HUES64 (cell line): Measurements from ENCODE around the gene RUNDC3A.
"Not testable (repeated sequence)": the region's sequence is repeated elsewhere in the genome, so short reads cannot be mapped to it uniquely, and the experiment has no call there.

Source experiments
- H3K27ac ChIP-seq: 2 replicates; pipeline ENCODE4 v1.7.0; 2013; ENCODE audit warnings: low read depth, low read length, inconsistent platforms
- H3K27me3 ChIP-seq: 2 replicates; pipeline ENCODE4 v1.6.1; 2013; ENCODE audit warnings: mild to moderate bottlenecking, low read length; ENCODE audit not compliant: insufficient read depth
- H3K36me3 ChIP-seq: 2 replicates; pipeline ENCODE4 v1.6.1; 2013; ENCODE audit warnings: mild to moderate bottlenecking, low read length; ENCODE audit not compliant: insufficient read depth
- H3K4me1 ChIP-seq: 2 replicates; pipeline ENCODE4 v1.6.1; 2013; ENCODE audit warnings: mild to moderate bottlenecking, low read length, moderate library complexity; ENCODE audit not compliant: insufficient read depth
- H3K4me3 ChIP-seq: 2 replicates; pipeline ENCODE4 v1.5.1; 2013; ENCODE audit warnings: mild to moderate bottlenecking, low read length, moderate library complexity
- H3K9ac ChIP-seq: 2 replicates; pipeline ENCODE4 v1.6.1; 2013; ENCODE audit warnings: mild to moderate bottlenecking, low read depth, low read length
- H3K9me3 ChIP-seq: 2 replicates; pipeline ENCODE4 v1.6.1; 2013; ENCODE audit warnings: low read depth, low read length; ENCODE audit not compliant: insufficient read depth
- whole genome bisulfite sequencing: fragments of 150-250, 120-280 bp; methylation state at CpG from one replicate; pipeline ENCODE4 v1.1.7; 2013; ENCODE audit warnings: missing lambda C conversion rate; 5-methylcytosine and 5-hydroxymethylcytosine counted together

The RUNDC3A gene

DNA sequence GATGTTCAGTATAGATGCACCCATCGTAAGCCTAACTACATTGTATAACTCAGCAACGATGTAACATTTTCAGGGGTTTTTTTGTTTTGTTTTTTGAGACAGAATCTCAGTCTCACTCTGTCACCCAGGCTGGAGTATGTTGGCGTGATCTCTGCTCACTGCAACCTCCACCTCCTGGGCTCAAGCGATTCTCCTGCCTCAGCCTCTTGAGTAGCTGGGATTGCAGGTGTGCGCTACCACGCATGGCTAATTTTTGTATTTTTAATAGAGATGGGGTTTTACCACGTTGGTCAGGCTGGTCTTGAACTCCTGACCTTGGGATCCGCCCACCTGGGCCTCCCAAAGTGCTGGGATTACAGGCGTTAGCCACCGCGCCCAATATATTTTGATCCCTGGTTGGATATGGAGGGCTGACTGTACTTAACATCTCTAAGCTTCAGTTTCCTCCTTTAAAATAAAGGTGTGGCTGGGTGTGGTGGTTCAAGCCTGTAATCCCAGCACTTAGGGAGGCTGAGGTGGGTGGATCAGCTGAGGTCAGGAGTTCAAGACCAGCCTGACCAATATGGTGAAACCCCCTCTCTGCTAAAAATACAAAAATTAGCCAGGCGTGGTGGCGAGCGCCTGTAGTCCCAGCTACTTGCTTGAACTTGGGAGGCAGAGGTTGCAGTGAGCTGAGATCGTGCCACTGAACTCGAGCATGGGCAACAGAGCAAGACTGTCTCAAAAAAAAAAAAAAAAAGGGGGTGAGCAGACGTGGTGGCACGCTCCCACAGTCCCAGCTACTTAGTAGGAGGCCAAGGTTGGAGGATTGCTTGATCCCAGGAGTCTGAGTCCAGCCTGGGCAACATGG is 39.0 kb downstream of the RUNDC3A start:
- H3K4me1 ChIP-seq, H3K27me3 ChIP-seq, H3K4me3 ChIP-seq, H3K9me3 ChIP-seq, H3K27ac ChIP-seq, H3K9ac ChIP-seq: not testable (repeated sequence)
- WGBS = 93% methylated on average over 15 of the region's 18 CpGs
- peaks cover 10% of the 10 kb centered on the region for H3K36me3 ChIP-seq

DNA sequence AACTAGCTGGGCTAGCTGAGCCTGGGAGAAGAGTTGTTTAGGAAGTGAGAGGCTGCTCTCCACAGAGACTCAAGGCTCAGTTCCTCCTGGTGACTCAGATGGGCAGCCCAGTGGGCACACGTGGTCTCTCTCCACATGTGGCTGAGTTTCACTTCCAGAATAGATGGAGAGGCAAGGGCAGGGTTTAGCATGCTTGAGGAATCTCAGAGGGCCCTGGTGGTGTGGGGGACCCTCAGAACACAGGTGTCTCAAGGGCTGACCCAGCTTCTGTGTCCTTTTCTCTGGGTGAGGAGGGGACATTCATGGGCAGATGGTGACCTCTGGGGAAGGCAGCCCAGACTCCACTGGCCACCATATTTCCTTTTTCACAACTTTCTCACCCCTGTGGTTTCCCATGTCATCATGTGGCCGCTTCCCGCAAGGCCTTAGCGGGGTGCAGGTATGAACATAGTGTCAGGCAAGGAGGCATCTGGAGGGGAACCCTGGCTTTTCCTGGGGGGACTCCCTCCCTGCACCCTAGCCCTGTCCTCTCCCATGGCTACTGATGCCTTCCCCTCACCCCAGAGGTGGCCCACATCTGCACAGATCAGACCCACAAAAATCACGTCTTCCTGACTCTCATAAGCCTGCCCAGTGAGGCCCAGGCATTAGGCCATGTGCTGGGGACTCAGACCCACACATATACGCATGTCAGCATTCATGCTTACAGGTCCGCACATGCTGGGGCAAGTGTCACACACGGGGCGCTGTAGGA is 40.0 kb downstream of the RUNDC3A start:
- no peaks in the 10 kb centered on the region for H3K9me3 ChIP-seq
- peaks cover 14% of the 10 kb centered on the region for H3K36me3 ChIP-seq
- H3K9ac ChIP-seq = no peak overlapping the region
- 90% methylated on average over 9 of the region's 9 CpGs for WGBS
- no peaks in the 10 kb centered on the region; the same call in 1 of the 2 replicates for H3K27me3 ChIP-seq
- no peak overlapping the region for H3K4me3 ChIP-seq
- no peak overlapping the region for H3K27ac ChIP-seq
- H3K4me1 ChIP-seq = no peaks in the 10 kb centered on the region; the same call in 1 of the 2 replicates

DNA sequence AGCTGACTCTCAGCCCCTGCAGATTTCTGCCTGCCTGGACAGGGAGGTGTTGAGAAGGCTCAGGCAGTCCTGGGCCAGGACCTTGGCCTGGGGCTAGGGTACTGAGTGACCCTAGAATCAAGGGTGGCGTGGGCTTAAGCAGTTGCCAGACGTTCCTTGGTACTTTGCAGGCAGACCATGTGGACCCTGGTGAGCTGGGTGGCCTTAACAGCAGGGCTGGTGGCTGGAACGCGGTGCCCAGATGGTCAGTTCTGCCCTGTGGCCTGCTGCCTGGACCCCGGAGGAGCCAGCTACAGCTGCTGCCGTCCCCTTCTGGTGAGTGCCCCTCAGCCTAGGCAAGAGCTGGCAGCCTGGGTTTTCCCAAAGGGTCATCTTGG is 40.6 kb downstream of the RUNDC3A start:
- whole genome bisulfite sequencing = 92% methylated on average over 6 of the region's 6 CpGs
- Histone ChIP-seq H3K36me3 (peaks cover 14% of the 10 kb centered on the region), H3K4me1 (no peaks in the 10 kb centered on the region; the same call in 1 of the 2 replicates), H3K9me3 (no peaks in the 10 kb centered on the region), H3K27ac (no peak overlapping the region), H3K27me3 (no peaks in the 10 kb centered on the region), H3K9ac (no peak overlapping the region), H3K4me3 (no peak overlapping the region)

DNA sequence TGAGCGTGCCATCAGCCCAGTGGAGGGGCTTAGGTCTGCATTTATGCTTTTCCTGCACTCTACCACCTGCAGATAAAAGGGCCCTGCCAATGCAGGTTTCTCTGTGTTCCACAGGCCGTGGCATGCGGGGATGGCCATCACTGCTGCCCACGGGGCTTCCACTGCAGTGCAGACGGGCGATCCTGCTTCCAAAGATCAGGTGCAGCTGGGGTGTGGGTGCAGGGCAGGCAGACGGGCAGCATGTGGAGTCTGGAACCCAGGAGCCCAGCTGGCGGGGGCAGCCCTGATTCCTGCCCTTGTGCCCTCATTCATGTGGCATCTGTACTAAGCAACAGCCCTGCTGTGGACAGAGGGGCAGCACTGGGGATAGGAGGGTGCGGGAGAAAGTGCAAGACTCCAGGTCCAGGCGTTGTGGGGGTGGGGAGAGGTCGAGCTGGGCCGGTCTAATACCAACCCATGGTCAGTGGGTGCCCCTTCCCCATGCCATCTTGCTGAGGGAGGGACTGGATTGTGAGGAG is 41.2 kb downstream of the RUNDC3A start:
- no peak overlapping the region for H3K4me3 ChIP-seq
- H3K4me1 ChIP-seq = no peaks in the 10 kb centered on the region; the same call in 1 of the 2 replicates
- peaks cover 14% of the 10 kb centered on the region for H3K36me3 ChIP-seq
- WGBS = 91% methylated on average over 12 of the region's 12 CpGs
- no peak overlapping the region for H3K9ac ChIP-seq
- no peaks in the 10 kb centered on the region for H3K9me3 ChIP-seq
- no peak overlapping the region for H3K27ac ChIP-seq
- H3K27me3 ChIP-seq = no peaks in the 10 kb centered on the region

DNA sequence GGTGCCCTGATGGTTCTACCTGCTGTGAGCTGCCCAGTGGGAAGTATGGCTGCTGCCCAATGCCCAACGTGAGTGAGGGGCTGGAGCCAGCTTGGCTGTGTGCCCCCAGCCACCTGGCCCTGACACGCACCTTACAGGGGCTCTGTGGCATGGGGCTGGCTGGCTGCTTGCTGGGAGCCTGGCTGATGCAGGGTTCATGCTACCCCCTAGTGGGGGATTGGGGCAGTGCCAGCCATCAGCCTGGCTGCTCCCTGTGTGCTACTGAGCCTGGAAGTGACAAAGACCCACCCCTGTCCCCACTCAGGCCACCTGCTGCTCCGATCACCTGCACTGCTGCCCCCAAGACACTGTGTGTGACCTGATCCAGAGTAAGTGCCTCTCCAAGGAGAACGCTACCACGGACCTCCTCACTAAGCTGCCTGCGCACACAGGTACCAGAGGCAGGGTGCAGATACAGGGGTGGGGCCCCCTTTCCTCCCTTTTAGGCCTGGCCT is 42.4 kb downstream of the RUNDC3A start:
- H3K9me3 ChIP-seq = no peaks in the 10 kb centered on the region
- H3K9ac ChIP-seq = no peak overlapping the region
- H3K4me3 ChIP-seq = no peak overlapping the region
- 81% methylated on average over 6 of the region's 6 CpGs for WGBS
- peaks cover 14% of the 10 kb centered on the region for H3K36me3 ChIP-seq
- H3K27ac ChIP-seq = no peak overlapping the region
- H3K27me3 ChIP-seq = no peaks in the 10 kb centered on the region
- no peaks in the 10 kb centered on the region; the same call in 1 of the 2 replicates for H3K4me1 ChIP-seq

DNA sequence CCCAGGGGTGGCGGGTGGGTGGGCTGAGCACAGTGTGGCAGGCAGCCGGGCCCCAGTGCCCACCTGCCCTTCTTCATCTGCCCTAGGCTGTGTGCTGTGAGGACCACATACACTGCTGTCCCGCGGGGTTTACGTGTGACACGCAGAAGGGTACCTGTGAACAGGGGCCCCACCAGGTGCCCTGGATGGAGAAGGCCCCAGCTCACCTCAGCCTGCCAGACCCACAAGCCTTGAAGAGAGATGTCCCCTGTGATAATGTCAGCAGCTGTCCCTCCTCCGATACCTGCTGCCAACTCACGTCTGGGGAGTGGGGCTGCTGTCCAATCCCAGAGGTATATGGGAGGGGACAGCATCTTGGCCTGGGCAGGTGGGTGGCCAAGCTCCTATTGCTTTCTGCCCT is 43.1 kb downstream of the RUNDC3A start:
- Histone ChIP-seq H3K27me3 (no peaks in the 10 kb centered on the region), H3K4me1 (no peaks in the 10 kb centered on the region), H3K27ac (no peak overlapping the region), H3K9me3 (no peaks in the 10 kb centered on the region), H3K36me3 (peaks cover 16% of the 10 kb centered on the region), H3K9ac (no peak overlapping the region), H3K4me3 (no peak overlapping the region)
- 94% methylated on average over 8 of the region's 8 CpGs for WGBS

DNA sequence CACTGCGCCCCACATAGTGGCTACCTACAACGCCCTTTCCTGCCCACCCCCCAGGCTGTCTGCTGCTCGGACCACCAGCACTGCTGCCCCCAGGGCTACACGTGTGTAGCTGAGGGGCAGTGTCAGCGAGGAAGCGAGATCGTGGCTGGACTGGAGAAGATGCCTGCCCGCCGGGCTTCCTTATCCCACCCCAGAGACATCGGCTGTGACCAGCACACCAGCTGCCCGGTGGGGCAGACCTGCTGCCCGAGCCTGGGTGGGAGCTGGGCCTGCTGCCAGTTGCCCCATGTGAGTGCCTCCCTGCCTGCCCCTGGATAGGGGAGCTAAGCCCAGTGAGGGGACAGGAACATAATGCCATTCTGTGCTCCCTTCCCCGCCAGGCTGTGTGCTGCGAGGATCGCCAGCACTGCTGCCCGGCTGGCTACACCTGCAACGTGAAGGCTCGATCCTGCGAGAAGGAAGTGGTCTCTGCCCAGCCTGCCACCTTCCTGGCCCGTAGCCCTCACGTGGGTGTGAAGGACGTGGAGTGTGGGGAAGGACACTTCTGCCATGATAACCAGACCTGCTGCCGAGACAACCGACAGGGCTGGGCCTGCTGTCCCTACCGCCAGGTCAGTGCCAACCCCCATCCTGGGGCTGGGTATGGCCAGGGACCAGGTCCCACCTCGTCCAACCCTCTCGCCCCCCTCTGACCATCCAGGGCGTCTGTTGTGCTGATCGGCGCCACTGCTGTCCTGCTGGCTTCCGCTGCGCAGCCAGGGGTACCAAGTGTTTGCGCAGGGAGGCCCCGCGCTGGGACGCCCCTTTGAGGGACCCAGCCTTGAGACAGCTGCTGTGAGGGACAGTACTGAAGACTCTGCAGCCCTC is 43.8 kb downstream of the RUNDC3A start:
- no peak overlapping the region for H3K9ac ChIP-seq
- no peak overlapping the region for H3K4me3 ChIP-seq
- no peaks in the 10 kb centered on the region for H3K9me3 ChIP-seq
- H3K27ac ChIP-seq = no peak overlapping the region
- no peaks in the 10 kb centered on the region for H3K4me1 ChIP-seq
- peaks cover 16% of the 10 kb centered on the region for H3K36me3 ChIP-seq
- H3K27me3 ChIP-seq = no peaks in the 10 kb centered on the region
- WGBS = 94% methylated on average over 36 of the region's 36 CpGs

DNA sequence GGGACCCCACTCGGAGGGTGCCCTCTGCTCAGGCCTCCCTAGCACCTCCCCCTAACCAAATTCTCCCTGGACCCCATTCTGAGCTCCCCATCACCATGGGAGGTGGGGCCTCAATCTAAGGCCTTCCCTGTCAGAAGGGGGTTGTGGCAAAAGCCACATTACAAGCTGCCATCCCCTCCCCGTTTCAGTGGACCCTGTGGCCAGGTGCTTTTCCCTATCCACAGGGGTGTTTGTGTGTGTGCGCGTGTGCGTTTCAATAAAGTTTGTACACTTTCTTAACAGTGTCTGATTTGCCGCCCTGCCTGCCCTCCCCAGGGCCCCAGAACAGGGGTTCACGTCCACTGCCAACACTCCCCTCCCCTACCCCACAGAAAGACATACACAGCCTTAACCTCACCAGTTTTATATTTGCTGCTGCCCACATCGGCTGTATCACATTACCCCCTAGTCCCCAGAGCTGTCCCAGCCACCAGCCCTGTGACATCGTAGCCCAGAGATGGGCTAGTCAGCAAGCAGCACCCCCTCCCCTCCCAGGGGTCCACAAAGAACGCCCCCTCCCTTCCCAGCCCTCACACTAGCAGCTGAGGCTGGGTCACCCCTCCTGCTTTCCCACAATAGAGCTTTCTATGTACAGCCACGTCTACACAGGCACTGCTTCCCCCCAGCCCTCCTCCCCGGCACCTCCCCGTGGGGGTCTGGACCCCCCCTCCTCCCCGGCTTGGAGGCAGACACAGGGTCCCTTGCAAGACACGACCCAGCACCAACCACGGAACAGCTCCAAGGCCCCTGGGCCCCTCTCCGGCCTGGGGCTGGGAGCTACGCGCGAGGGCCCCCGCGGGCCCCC is 44.6 kb downstream of the RUNDC3A start:
- WGBS = 56% methylated on average over 22 of the region's 22 CpGs
- Histone ChIP-seq H3K36me3 (peaks cover 16% of the 10 kb centered on the region), H3K9me3 (no peaks in the 10 kb centered on the region), H3K27me3 (no peaks in the 10 kb centered on the region), H3K27ac (no peak overlapping the region), H3K4me3 (peak overlapping the region; percentile 60), H3K9ac (peak overlapping the region; percentile 61; the same call in 1 of the 2 replicates), H3K4me1 (no peaks in the 10 kb centered on the region)

DNA sequence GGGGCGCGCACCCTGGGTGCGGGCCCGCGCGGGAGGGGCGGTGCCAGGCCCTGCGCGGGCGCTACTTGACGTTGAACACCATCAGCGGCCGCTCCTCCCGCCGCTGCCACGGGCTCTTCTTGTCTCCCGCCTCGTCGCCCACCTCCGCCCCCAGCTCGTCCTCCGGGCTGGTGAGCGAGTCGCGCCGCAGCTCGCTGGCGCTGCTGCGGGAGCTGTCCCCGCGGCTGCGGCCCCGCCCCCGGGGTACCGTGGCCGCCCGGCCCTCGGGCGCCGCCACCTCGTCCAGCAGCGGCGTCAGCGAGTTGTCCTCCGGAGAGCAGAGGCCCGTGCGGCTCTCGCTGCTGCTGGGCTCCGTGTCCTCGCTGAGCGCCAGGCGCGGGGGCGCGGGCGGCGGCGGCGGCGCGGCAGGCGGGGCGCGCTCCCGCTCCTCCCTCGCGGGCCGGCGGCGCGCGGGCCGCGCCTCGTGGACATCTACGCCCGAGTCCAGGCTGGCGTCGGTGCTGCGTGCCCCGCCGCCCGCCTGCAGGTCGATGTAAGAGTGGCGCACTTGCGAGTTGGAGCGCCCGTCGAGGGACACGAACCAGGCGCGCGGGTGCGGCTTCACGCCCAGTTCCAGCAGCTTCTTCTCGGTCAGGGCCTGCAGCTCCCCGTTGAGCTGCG is 45.4 kb downstream of the RUNDC3A start:
- peaks cover 16% of the 10 kb centered on the region for H3K36me3 ChIP-seq
- peak overlapping the region; percentile 60 for H3K4me3 ChIP-seq
- no peak overlapping the region for H3K27ac ChIP-seq

More for the DNA sequence above, 45.4 kb downstream of the RUNDC3A start:
- Histone ChIP-seq H3K9me3 (no peaks in the 10 kb centered on the region), H3K4me1 (no peaks in the 10 kb centered on the region), H3K9ac (peak overlapping the region; percentile 61; the same call in 1 of the 2 replicates), H3K27me3 (no peaks in the 10 kb centered on the region)
- 3% methylated on average over 98 of the region's 98 CpGs for WGBS
